Neural progenitor cell (in vitro differentiated cells): ENCODE measurements around the gene ADARB2.

ENCODE experiments used
- EZH2 ChIP-seq: fragments of 200-600 bp; sonication (generic); IDR thresholded peaks from 2 replicates; pipeline ENCODE4 v1.6.1; 2017; ENCODE audit warnings: antibody characterized with exemption, mild to moderate bottlenecking, moderate library complexity
- EZH2phosphoT487 ChIP-seq: fragments of 200-600 bp; sonication (generic); IDR thresholded peaks from 2 replicates; pipeline ENCODE4 v1.6.1; 2017; ENCODE audit warnings: antibody characterized with exemption
- TF ChIP-seq, protein P1 (sequence below): fragments of 200-600 bp; sonication (generic); IDR thresholded peaks from 2 replicates; pipeline ENCODE4 v1.5.1; 2017; ENCODE audit warnings: antibody characterized with exemption, mild to moderate bottlenecking

GRCh38 chr10:1241322-1241890 lies 495.9 kb downstream of the ADARB2 start:
- TF ChIP-seq, protein P1, sequence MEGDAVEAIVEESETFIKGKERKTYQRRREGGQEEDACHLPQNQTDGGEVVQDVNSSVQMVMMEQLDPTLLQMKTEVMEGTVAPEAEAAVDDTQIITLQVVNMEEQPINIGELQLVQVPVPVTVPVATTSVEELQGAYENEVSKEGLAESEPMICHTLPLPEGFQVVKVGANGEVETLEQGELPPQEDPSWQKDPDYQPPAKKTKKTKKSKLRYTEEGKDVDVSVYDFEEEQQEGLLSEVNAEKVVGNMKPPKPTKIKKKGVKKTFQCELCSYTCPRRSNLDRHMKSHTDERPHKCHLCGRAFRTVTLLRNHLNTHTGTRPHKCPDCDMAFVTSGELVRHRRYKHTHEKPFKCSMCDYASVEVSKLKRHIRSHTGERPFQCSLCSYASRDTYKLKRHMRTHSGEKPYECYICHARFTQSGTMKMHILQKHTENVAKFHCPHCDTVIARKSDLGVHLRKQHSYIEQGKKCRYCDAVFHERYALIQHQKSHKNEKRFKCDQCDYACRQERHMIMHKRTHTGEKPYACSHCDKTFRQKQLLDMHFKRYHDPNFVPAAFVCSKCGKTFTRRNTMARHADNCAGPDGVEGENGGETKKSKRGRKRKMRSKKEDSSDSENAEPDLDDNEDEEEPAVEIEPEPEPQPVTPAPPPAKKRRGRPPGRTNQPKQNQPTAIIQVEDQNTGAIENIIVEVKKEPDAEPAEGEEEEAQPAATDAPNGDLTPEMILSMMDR: no peak
- no peak for TF ChIP-seq EZH2
- TF ChIP-seq EZH2phosphoT487: no peak
